ENCODE results near the gene ATP6V0A1. TPM values are rescaled to one million over a fixed set of nuclear protein-coding genes. Genes with fewer than 3 reads are reported as not detected.
A peak's percentile ranks its signal among the peaks of the same experiment; 100 is the strongest.
"Not testable (repeated sequence)": the region's sequence is repeated elsewhere in the genome, so short reads cannot be mapped to it uniquely, and the experiment has no call there.

ATP6V0A1 gene
- total RNA-seq, 1 experiment from 2014 or later, result 53.4 TPM

DNA sequence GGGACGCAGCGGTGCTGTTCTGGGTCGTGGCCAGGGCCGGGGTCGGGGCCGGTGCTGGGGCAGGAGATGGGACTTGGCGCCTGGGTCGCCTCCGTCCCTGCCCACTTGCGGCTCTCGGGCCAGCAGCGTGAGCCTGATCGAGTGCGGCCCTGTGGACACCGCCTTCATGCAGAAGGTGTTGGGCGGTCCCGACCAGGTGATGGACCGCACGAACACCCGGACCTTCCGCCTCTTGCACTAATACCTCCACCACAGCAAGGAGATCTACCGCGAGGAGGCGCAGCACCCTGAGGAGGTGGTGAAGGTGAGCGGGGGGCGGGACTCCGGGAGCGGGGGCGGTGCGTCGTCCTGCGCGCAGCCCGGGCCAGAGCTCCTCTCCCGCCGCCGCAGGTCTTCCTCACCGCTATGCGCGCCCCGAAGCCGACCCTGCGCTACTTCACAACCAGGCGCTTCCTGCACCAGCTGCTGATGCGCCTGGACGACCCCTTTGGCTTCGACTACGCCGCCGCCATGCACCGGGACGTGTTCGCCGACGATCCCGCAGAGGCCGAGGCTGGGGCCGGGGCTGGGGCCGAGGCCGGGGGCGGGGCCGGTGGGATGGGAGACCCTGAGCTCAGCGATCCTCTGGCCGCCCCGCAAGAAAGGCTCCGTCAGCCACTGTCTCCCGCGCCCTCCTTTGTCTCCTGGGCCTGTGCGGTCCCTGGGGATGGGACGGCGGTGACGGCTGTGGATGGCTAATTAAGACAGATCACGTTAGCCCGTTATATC is 89.6 kb downstream of the ATP6V0A1 start:
- intact Hi-C loops (cut with micrococcal nuclease; ENCODE audit: unreplicated experiment), result no loop called here
- Histone ChIP-seq H3K27me3 (ENCODE audit: control insufficient read depth, insufficient read depth, low read length) (no peaks in the 10 kb centered on the region), H3K4me1 (ENCODE audit: control insufficient read depth, insufficient read depth, low read length) (peaks cover 10% of the 10 kb centered on the region; the same call in 1 of the 2 replicates), H3K9me3 (ENCODE audit: control insufficient read depth, insufficient read depth, low read depth, low read length) (no peaks in the 10 kb centered on the region), H3K4me3 (ENCODE audit: low read depth in 2 of 2, low read length in 2 of 2) (peak overlapping the region; percentile 36 to 52), H3K27ac (ENCODE audit: low read length) (peak overlapping the region; percentile 26), H3K36me3 (ENCODE audit: control insufficient read depth, insufficient read depth, low read length) (no peaks in the 10 kb centered on the region)
- ChIA-PET CTCF (interaction anchor here (1.0 to 1.1 kb wide), 2 partner anchors 17 to 215 kb away, joined by 3 read pairs; no protein-coding TSS in a partner anchor), POLR2A (interaction anchor here (0.5 kb wide), 1 partner anchor 219 kb away, joined by 5 read pairs; no protein-coding TSS in a partner anchor)
- TF ChIP-seq POLR2AphosphoS5 (IDR thresholded peaks at IDR 0.05; ENCODE audit: low read depth, low read length), result peak; percentile 29; the same call in 1 of the 2 replicates
- TF ChIP-seq, protein P1, sequence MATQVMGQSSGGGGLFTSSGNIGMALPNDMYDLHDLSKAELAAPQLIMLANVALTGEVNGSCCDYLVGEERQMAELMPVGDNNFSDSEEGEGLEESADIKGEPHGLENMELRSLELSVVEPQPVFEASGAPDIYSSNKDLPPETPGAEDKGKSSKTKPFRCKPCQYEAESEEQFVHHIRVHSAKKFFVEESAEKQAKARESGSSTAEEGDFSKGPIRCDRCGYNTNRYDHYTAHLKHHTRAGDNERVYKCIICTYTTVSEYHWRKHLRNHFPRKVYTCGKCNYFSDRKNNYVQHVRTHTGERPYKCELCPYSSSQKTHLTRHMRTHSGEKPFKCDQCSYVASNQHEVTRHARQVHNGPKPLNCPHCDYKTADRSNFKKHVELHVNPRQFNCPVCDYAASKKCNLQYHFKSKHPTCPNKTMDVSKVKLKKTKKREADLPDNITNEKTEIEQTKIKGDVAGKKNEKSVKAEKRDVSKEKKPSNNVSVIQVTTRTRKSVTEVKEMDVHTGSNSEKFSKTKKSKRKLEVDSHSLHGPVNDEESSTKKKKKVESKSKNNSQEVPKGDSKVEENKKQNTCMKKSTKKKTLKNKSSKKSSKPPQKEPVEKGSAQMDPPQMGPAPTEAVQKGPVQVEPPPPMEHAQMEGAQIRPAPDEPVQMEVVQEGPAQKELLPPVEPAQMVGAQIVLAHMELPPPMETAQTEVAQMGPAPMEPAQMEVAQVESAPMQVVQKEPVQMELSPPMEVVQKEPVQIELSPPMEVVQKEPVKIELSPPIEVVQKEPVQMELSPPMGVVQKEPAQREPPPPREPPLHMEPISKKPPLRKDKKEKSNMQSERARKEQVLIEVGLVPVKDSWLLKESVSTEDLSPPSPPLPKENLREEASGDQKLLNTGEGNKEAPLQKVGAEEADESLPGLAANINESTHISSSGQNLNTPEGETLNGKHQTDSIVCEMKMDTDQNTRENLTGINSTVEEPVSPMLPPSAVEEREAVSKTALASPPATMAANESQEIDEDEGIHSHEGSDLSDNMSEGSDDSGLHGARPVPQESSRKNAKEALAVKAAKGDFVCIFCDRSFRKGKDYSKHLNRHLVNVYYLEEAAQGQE (IDR thresholded peaks at IDR 0.05; ENCODE audit: insufficient read depth in 1 of 2, low read depth in 2 of 2, low read length in 1 of 2), result no peak
- TF ChIP-seq, protein P2, sequence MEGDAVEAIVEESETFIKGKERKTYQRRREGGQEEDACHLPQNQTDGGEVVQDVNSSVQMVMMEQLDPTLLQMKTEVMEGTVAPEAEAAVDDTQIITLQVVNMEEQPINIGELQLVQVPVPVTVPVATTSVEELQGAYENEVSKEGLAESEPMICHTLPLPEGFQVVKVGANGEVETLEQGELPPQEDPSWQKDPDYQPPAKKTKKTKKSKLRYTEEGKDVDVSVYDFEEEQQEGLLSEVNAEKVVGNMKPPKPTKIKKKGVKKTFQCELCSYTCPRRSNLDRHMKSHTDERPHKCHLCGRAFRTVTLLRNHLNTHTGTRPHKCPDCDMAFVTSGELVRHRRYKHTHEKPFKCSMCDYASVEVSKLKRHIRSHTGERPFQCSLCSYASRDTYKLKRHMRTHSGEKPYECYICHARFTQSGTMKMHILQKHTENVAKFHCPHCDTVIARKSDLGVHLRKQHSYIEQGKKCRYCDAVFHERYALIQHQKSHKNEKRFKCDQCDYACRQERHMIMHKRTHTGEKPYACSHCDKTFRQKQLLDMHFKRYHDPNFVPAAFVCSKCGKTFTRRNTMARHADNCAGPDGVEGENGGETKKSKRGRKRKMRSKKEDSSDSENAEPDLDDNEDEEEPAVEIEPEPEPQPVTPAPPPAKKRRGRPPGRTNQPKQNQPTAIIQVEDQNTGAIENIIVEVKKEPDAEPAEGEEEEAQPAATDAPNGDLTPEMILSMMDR (IDR thresholded peaks at IDR 0.05), result peak; percentile 74
- 0 out of 2 replicates have a peak, but pooled peaks have one; percentile 43 for TF ChIP-seq SIN3A (IDR thresholded peaks at IDR 0.05; ENCODE audit: borderline replicate concordance, insufficient read depth, low read depth, low read length)
- TF ChIP-seq TCF7L2 (IDR thresholded peaks at IDR 0.05; ENCODE audit: low read depth, low read length), result no peak
- no TSS peak for BruUV-seq (replicated peaks)
- no peak for DNase-seq (ENCODE audit: low read depth, low spot score)
- ATAC-seq, result peak; percentile 91
- in situ Hi-C loops (cut with HindIII; ENCODE audit: low pct_unique_long_range_greater_than_20kb, low sequenced_read_pairs), result no loop called here

DNA sequence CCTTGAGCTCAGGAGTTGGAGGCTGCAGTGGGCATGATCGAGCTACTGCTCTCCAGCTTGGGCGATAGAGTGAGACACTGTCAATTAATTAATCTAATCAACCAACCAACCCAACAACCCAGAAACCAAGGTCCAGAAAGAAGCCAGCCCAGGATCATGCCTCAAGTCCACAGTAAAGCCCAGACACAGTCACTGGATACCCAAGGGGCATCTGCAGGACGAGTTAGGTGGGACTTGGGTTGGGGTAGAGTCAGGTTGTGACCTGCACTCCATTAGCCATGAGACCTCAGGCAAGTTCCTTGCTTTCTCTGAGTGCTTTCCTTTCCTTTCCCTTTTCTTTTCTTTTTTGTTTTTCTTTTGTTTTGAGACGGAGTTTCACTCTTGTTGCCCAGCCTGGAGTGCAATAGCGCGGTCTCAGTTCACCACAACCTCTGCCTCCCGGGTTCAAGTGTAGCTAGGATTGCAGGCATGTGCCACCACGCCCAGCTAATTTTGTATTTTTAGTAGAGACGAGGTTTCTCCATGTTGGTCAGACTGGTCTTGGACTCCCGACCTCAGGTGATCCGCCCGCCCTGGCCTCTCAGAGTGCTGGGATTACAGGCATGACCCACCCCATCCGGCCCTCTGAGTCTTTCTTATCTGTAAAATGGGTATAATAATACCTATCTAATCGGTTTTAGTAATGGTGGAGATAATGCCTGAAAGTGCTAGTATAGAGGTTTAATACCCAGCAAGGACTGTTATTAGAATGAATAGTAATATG is 90.5 kb downstream of the ATP6V0A1 start:
- DNase-seq (ENCODE audit: low read depth, low spot score) (no peak), ATAC-seq (no peak)
- POLR2A ChIA-PET, result interaction anchor here (0.6 kb wide), 1 partner anchor 26 kb away, joined by 5 read pairs; no protein-coding TSS in a partner anchor
- intact Hi-C loops (cut with micrococcal nuclease; ENCODE audit: unreplicated experiment) (no loop called here), in situ Hi-C loops (cut with HindIII; ENCODE audit: low pct_unique_long_range_greater_than_20kb, low sequenced_read_pairs) (no loop called here)
- no peaks in the 10 kb centered on the region for H3K36me3 ChIP-seq (ENCODE audit: control insufficient read depth, insufficient read depth, low read length)
- H3K4me3 ChIP-seq (ENCODE audit: low read depth in 2 of 2, low read length in 2 of 2), result peak overlapping the region; percentile 36 to 52
- no TSS peak for BruUV-seq (replicated peaks)
- H3K27ac ChIP-seq (ENCODE audit: low read length), result peak overlapping the region; percentile 26
- peaks cover 12% of the 10 kb centered on the region; the same call in 1 of the 2 replicates for H3K4me1 ChIP-seq (ENCODE audit: control insufficient read depth, insufficient read depth, low read length)
- no peaks in the 10 kb centered on the region for H3K9me3 ChIP-seq (ENCODE audit: control insufficient read depth, insufficient read depth, low read depth, low read length)
- H3K27me3 ChIP-seq (ENCODE audit: control insufficient read depth, insufficient read depth, low read length), result no peaks in the 10 kb centered on the region
- CTCF ChIA-PET, result no interaction called here
- TF ChIP-seq SIN3A (IDR thresholded peaks at IDR 0.05; ENCODE audit: borderline replicate concordance, insufficient read depth, low read depth, low read length) (no peak), TCF7L2 (IDR thresholded peaks at IDR 0.05; ENCODE audit: low read depth, low read length) (no peak), POLR2AphosphoS5 (IDR thresholded peaks at IDR 0.05; ENCODE audit: low read depth, low read length) (no peak)
- TF ChIP-seq, protein P1 (IDR thresholded peaks at IDR 0.05; ENCODE audit: insufficient read depth in 1 of 2, low read depth in 2 of 2, low read length in 1 of 2), result no peak

DNA sequence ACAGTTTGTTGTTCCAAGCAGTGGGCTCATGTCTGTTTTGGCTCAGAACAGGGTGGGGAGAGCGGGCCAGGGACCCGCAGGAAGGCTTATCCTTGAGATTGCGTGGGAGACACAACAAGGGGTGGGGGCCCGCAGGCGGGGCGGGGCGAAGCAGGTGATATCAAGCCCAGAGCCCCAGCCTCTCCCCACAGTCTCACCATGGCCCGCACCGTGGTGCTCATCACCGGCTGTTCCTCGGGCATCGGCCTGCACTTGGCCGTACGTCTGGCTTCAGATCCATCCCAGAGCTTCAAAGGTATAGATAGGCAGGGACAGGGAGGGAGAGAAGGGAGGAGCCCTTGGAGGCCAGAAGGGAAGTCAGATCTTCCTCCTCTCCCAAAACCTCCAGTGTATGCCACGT is 94.1 kb downstream of the ATP6V0A1 start, which contains the start of gene HSD17B1:
Gene HSD17B1, plus strand, starts transcription at position 188 of the 400 bp plus-strand sequence. Its CDS starts 11 bp downstream, at position 199.
- in situ Hi-C loops (cut with HindIII; ENCODE audit: low pct_unique_long_range_greater_than_20kb, low sequenced_read_pairs); DNase-seq (ENCODE audit: low read depth, low spot score); H3K9me3 ChIP-seq (ENCODE audit: control insufficient read depth, insufficient read depth, low read depth, low read length); ATAC-seq; BruUV-seq (replicated peaks); H3K36me3 ChIP-seq (ENCODE audit: control insufficient read depth, insufficient read depth, low read length); POLR2A ChIA-PET; H3K27me3 ChIP-seq (ENCODE audit: control insufficient read depth, insufficient read depth, low read length); CTCF ChIA-PET; intact Hi-C loops (cut with micrococcal nuclease; ENCODE audit: unreplicated experiment): not testable (repeated sequence)
- peaks cover 19% of the 10 kb centered on the region; the same call in 1 of the 2 replicates for H3K4me1 ChIP-seq (ENCODE audit: control insufficient read depth, insufficient read depth, low read length)
- peak within 1 kb of the TSS; percentile 68 to 69 for H3K4me3 ChIP-seq (ENCODE audit: low read depth in 2 of 2, low read length in 2 of 2)
- peak within 1 kb of the TSS; percentile 63 for H3K27ac ChIP-seq (ENCODE audit: low read length)

Data from Panc1 (cell line).